ENCODE results near the gene AQP6. TPM values are rescaled to one million over a fixed set of nuclear protein-coding genes. Genes with fewer than 3 reads are reported as not detected.

Gene AQP6
- total and polyA plus RNA-seq, 10 of the 15 experiments (the other 5 are each of a cell fraction or from before 2014, with no cell fraction given): not detected

DNA sequence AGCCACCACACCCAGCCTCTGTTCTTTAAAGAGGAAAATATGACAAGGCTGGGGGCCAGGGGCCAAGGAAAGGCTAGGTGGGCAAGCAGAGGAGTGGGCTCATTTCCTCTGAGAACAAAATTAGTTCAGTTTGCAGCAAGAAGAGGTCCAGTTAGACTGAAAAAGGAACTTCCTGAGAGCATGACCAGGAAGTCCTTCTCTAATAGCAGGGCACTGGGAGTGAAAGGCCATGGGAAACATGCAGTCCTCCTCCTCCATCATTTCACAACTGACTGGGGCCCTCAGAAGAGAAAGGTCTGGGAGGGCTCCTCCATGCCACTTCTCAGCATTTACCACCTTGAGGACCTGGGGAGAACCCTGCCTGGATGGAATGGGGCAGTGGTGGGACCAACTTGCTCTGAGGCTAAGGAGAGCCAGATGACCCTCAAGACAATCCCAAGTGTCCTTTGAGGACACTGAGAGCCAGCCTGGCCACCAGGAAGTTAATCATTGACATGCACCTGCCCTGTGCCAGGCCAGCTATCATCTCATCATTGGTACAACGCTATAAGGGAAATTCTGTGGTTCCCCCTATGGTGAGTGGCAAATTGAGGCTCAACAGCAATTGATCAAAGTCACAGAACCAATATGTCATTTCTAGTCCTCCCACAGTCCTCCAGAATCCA, 20.2 kb upstream of the AQP6 start:
- in situ Hi-C loops (cut with MboI): no loop called here

More for the DNA sequence above, 20.2 kb upstream of the AQP6 start:
- H4K20me1 ChIP-seq (ENCODE audit: control insufficient read depth, insufficient read depth): no peaks in the 10 kb centered on the region
- no peak overlapping the region for H3K27ac ChIP-seq (ENCODE audit: control insufficient read depth, insufficient read depth)
- H3K4me1 ChIP-seq (ENCODE audit: control insufficient read depth, insufficient read depth, low read length): no peaks in the 10 kb centered on the region
- WGBS (ENCODE audit: insufficient coverage, insufficient replicate concordance, low lambda C conversion rate, missing lambda C conversion rate): 100% methylated on average over 1 of the region's 1 CpG
- CTCF ChIA-PET: interaction anchor here (1.1 to 1.4 kb wide), 2 partner anchors 7 to 15 kb away, joined by 3 to 4 read pairs; no protein-coding TSS in a partner anchor
- no peak overlapping the region for H2AFZ ChIP-seq (ENCODE audit: control insufficient read depth, low read depth, low read length)
- no TSS peak for BruUV-seq (replicated peaks)
- H3K79me2 ChIP-seq (ENCODE audit: control insufficient read depth, insufficient read depth, low read length): no peaks in the 10 kb centered on the region
- TF ChIP-seq CEBPB (IDR thresholded peaks at IDR 0.05; ENCODE audit: borderline replicate concordance in 1 of 2, low read depth in 2 of 2, low read length in 2 of 2) (no peak), E4F1 (IDR thresholded peaks at IDR 0.05; ENCODE audit: borderline replicate concordance, partially characterized antibody) (no peak)
- H3K9me3 ChIP-seq (replicated peaks; ENCODE audit: control insufficient read depth, insufficient read depth, low read length): no peaks in the 10 kb centered on the region; the same call in 2 of the 3 replicates
- SMC1A ChIA-PET (ENCODE audit: uncharacterized antibody, unreplicated experiment): no interaction called here
- RAD21 ChIA-PET (ENCODE audit: unreplicated experiment): no interaction called here
- H3K36me3 ChIP-seq (ENCODE audit: control insufficient read depth in 2 of 2, insufficient read depth in 2 of 2, low read length in 1 of 2): no peaks in the 10 kb centered on the region
- ATAC-seq (no peak), DNase-seq (ENCODE audit: low read depth, low spot score) (no peak), FAIRE-seq (no peak)
- H3K4me2 ChIP-seq (ENCODE audit: control insufficient read depth, insufficient read depth): no peak overlapping the region
- POLR2A ChIA-PET: no interaction called here
- H3K9ac ChIP-seq (ENCODE audit: control insufficient read depth, insufficient read depth, low read length): no peak overlapping the region
- H3K27me3 ChIP-seq (replicated peaks in 1 of 2; ENCODE audit: control insufficient read depth in 2 of 2, insufficient read depth in 2 of 2, low read length in 1 of 2): peaks cover 8 to 12% of the 10 kb centered on the region in 2 experiments
- no peak overlapping the region for H3K4me3 ChIP-seq
- intact Hi-C loops (cut with micrococcal nuclease; ENCODE audit: unreplicated experiment): no loop called here
